Transverse colon (tissue), 4 donors: Measurements from ENCODE around the gene MDGA2.
"Not testable (repeated sequence)": the region's sequence is repeated elsewhere in the genome, so short reads cannot be mapped to it uniquely, and the experiment has no call there.

ENCODE experiments used
- POLR2AphosphoS5 ChIP-seq, 3 donors: sonication (generic); formaldehyde crosslinking; IDR thresholded peaks; one replicate each; pipeline ENCODE4 v1.6.1; 2016; ENCODE audit warnings: antibody characterized with exemption in 3 of 3
- TF ChIP-seq, protein P1 (sequence below), 5 experiments: fragments of 200-600 bp in 3 of 5; fragments of 450-650 bp in 2 of 5; sonication (generic) in 3 of 5; IDR thresholded peaks; 1 replicate in 2 of 5; 2 replicates in 3 of 5; pipeline ENCODE4 v1.5.1; 2016 to 2017; ENCODE audit warnings: antibody characterized with exemption in 5 of 5, inconsistent platforms in 3 of 5, mild to moderate bottlenecking in 2 of 5, moderate library complexity in 1 of 5

DNA sequence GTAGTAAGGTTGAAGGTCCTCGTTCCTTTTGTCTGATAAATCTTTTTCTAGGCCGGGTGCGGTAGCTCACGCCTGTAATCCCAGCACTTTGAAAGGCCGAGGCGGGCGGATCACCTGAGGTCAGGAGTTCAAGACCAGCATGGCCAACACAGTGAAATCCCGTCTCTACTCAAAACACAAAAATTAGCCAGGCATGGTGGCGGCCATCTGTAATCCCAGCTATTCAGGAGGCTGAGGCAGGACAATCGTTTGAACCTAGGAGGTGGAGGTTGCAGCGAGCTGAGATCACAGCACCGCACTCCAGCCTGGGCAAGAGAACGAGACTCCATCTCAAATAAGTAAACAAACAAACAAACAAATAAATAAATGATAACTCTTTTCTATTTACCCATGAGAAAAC, 51.3 kb downstream of the MDGA2 start:
- not testable (repeated sequence) for TF ChIP-seq POLR2AphosphoS5 (IDR thresholded peaks at IDR 0.05)
- TF ChIP-seq, protein P1, sequence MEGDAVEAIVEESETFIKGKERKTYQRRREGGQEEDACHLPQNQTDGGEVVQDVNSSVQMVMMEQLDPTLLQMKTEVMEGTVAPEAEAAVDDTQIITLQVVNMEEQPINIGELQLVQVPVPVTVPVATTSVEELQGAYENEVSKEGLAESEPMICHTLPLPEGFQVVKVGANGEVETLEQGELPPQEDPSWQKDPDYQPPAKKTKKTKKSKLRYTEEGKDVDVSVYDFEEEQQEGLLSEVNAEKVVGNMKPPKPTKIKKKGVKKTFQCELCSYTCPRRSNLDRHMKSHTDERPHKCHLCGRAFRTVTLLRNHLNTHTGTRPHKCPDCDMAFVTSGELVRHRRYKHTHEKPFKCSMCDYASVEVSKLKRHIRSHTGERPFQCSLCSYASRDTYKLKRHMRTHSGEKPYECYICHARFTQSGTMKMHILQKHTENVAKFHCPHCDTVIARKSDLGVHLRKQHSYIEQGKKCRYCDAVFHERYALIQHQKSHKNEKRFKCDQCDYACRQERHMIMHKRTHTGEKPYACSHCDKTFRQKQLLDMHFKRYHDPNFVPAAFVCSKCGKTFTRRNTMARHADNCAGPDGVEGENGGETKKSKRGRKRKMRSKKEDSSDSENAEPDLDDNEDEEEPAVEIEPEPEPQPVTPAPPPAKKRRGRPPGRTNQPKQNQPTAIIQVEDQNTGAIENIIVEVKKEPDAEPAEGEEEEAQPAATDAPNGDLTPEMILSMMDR (IDR thresholded peaks at IDR 0.05): not testable (repeated sequence)
